ENCODE measurements around the gene VPS33B. TPM values are rescaled to one million over a fixed set of nuclear protein-coding genes. Genes with fewer than 3 reads are reported as not detected.

The VPS33B gene
- total RNA-seq, 1 experiment from 2014 or later = 18.4 TPM

DNA sequence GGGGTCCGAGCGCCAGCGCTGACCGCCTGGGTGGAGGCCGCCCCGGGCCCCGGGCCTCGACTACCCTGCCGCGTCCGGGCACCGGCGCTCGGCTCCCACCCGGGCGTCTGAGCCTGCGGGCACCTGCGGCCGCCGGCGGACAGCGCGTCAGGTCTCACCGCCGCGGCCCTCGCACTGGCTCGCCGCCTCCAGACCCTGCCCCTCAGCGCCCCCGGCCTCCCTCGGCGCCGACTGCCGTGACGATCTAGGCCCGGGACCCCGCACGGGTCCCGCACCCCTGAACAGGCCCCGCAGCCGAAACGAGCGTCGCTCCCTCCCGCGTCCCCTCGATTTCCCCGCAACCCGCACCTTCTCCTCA is 28.4 kb downstream of the VPS33B start:
- Mint-ChIP-seq H3K27me3 (ENCODE audit: unreplicated experiment) (no peaks in the 10 kb centered on the region), H3K4me1 (ENCODE audit: low read depth, unreplicated experiment) (peaks cover 16% of the 10 kb centered on the region), H3K4me3 (ENCODE audit: low read depth, unreplicated experiment) (peak overlapping the region; percentile 92), H3K36me3 (ENCODE audit: insufficient read depth, unreplicated experiment) (peaks cover 53% of the 10 kb centered on the region), H3K27ac (ENCODE audit: unreplicated experiment) (peak overlapping the region; percentile 99), H3K9me3 (ENCODE audit: low read depth, unreplicated experiment) (no peaks in the 10 kb centered on the region)
- no TSS peak for BruUV-seq (replicated peaks)
- intact Hi-C loops (cut with micrococcal nuclease; ENCODE audit: unreplicated experiment) = no loop called here
- TF ChIP-seq, protein P1, sequence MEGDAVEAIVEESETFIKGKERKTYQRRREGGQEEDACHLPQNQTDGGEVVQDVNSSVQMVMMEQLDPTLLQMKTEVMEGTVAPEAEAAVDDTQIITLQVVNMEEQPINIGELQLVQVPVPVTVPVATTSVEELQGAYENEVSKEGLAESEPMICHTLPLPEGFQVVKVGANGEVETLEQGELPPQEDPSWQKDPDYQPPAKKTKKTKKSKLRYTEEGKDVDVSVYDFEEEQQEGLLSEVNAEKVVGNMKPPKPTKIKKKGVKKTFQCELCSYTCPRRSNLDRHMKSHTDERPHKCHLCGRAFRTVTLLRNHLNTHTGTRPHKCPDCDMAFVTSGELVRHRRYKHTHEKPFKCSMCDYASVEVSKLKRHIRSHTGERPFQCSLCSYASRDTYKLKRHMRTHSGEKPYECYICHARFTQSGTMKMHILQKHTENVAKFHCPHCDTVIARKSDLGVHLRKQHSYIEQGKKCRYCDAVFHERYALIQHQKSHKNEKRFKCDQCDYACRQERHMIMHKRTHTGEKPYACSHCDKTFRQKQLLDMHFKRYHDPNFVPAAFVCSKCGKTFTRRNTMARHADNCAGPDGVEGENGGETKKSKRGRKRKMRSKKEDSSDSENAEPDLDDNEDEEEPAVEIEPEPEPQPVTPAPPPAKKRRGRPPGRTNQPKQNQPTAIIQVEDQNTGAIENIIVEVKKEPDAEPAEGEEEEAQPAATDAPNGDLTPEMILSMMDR (IDR thresholded peaks at IDR 0.05; ENCODE audit: unreplicated experiment) = no peak
- no peak for DNase-seq
- CTCF ChIA-PET = interaction anchor here (0.5 to 1.1 kb wide), 7 partner anchors 16 to 525 kb away, joined by 3 to 6 read pairs (median 4); partner anchors contain the start of genes HDDC3 and VPS33B

DNA sequence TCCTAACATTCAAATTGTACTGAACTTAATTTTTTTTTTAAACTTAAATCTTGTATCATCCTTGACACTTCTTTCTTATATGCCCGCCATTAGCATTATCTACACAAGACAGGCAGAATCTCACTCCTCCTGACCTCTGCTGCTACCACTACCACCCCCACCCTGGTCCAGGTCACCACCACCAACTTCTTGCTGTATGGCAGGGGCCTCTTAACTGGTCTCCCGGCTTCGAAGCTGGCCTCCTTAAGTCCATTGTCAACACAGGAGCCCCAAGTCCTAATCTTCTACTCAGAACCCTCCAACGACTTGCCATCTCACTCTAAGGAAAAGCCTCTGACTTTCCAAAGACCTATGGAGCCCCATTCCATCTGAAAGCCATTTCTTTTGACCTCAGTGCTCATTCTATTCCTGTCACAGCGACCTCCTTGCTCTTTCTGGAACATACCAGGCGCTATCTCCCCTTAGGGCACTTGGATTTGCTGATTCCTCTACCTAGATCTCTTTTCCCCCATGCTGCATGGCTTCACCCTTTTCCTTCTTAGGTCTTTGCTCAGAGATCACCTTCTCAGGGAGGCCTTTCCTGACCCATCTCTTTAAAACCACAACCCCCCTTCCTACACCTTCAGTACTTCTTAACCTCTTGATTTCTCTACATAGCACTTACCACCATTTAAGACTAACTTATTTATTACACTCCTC is 30.7 kb downstream of the VPS33B start:
- H3K4me3 Mint-ChIP-seq (ENCODE audit: low read depth, unreplicated experiment) = peak overlapping the region; percentile 92
- H3K36me3 Mint-ChIP-seq (ENCODE audit: insufficient read depth, unreplicated experiment) = peaks cover 51% of the 10 kb centered on the region
- CTCF ChIA-PET = no interaction called here
- TF ChIP-seq, protein P1 (IDR thresholded peaks at IDR 0.05; ENCODE audit: unreplicated experiment) = no peak
- H3K9me3 Mint-ChIP-seq (ENCODE audit: low read depth, unreplicated experiment) = no peaks in the 10 kb centered on the region
- no peaks in the 10 kb centered on the region for H3K27me3 Mint-ChIP-seq (ENCODE audit: unreplicated experiment)
- intact Hi-C loops (cut with micrococcal nuclease; ENCODE audit: unreplicated experiment) = no loop called here
- H3K4me1 Mint-ChIP-seq (ENCODE audit: low read depth, unreplicated experiment) = peaks cover 38% of the 10 kb centered on the region
- H3K27ac Mint-ChIP-seq (ENCODE audit: unreplicated experiment) = peak overlapping the region; percentile 99
- DNase-seq = no peak
- BruUV-seq (replicated peaks) = no TSS peak

DNA sequence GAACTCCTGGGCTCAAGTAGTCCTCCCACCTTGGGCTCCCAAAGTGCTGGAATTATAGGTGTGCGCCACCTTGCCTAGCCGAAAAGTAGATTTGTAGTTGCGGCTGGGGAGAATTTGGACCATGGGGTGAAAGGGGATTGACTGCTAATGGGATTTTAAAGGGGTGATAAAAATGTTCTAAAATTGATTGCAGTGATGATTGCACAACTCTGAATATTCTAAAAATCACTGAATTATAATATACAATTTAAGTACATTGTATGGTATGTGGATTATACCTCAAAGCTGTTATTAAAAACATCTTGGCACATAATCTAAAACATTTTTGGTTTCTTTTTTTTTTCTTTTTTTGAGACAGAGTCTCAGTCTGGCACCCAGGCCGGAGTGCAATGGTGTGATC is 31.9 kb downstream of the VPS33B start:
- H3K36me3 Mint-ChIP-seq (ENCODE audit: insufficient read depth, unreplicated experiment) = peaks cover 52% of the 10 kb centered on the region
- H3K4me3 Mint-ChIP-seq (ENCODE audit: low read depth, unreplicated experiment) = no peak overlapping the region
- H3K4me1 Mint-ChIP-seq (ENCODE audit: low read depth, unreplicated experiment) = peaks cover 38% of the 10 kb centered on the region
- no TSS peak for BruUV-seq (replicated peaks)
- H3K27ac Mint-ChIP-seq (ENCODE audit: unreplicated experiment) = no peak overlapping the region
- TF ChIP-seq, protein P1 (IDR thresholded peaks at IDR 0.05; ENCODE audit: unreplicated experiment) = no peak
- H3K9me3 Mint-ChIP-seq (ENCODE audit: low read depth, unreplicated experiment) = no peaks in the 10 kb centered on the region
- no peaks in the 10 kb centered on the region for H3K27me3 Mint-ChIP-seq (ENCODE audit: unreplicated experiment)
- CTCF ChIA-PET = interaction anchor here (0.8 kb wide), 1 partner anchor 43 kb away, joined by 4 read pairs; no protein-coding TSS in a partner anchor
- DNase-seq = no peak
- intact Hi-C loops (cut with micrococcal nuclease; ENCODE audit: unreplicated experiment) = no loop called here

DNA sequence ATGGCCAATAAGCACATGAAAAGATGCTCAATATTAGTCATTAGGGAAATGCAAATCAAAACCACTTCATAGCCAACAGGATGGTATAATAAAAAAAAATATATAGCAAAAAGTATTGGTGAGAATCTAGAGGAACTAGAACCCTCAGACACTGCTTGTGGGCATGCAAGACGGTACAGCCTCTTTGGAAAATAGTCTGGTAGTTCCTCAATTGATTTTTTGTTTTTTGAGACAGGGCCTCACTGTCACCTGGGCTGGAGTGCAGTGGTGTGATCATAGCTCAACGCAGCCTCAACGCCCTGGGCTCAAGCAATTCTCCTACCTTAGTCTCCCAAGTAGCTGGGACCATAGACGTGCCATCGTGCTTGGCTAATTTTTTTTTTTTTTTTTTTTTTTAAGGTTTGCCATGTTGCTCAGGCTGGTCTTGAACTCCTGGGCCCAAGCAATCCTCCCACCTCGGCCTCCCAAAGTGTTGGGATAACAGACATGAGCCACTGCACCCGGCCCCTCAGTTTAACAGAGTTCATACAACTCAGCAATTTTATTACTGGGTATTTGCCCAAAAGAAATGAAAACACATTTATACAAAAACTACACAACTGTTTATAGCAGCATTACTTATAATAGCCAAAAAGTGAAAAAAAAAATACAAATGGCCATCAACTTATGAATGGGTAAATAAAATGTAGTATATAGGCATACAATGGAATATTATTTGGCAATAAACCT is 33.2 kb downstream of the VPS33B start:
- Mint-ChIP-seq H3K4me1 (ENCODE audit: low read depth, unreplicated experiment) (peaks cover 38% of the 10 kb centered on the region), H3K9me3 (ENCODE audit: low read depth, unreplicated experiment) (no peaks in the 10 kb centered on the region), H3K27ac (ENCODE audit: unreplicated experiment) (peak overlapping the region; percentile 58), H3K4me3 (ENCODE audit: low read depth, unreplicated experiment) (peak overlapping the region; percentile 63), H3K27me3 (ENCODE audit: unreplicated experiment) (no peaks in the 10 kb centered on the region), H3K36me3 (ENCODE audit: insufficient read depth, unreplicated experiment) (peaks cover 48% of the 10 kb centered on the region)
- no peak for DNase-seq
- TF ChIP-seq, protein P1 (IDR thresholded peaks at IDR 0.05; ENCODE audit: unreplicated experiment) = no peak
- no TSS peak for BruUV-seq (replicated peaks)
- CTCF ChIA-PET = interaction anchor here (0.6 to 1.1 kb wide), 3 partner anchors 30 to 626 kb away, joined by 3 to 4 read pairs (median 3); no protein-coding TSS in a partner anchor
- intact Hi-C loops (cut with micrococcal nuclease; ENCODE audit: unreplicated experiment) = loop anchor here (5.0 kb wide), 2 partner anchors 33 to 58 kb away; partner anchors contain the start of gene VPS33B

All from Calu3 (cell line).